Hepatocyte (in vitro differentiated cells): ENCODE data around the gene TMCO4.

Experiments
- CTCF ChIP-seq: fragments of 200-600 bp; sonication (generic); IDR thresholded peaks from 2 replicates; pipeline ENCODE4 v1.5.1; 2016; ENCODE audit warnings: antibody characterized with exemption, mild to moderate bottlenecking; ENCODE audit not compliant: poor library complexity
- EZH2phosphoT487 ChIP-seq: fragments of 200-600 bp; sonication (generic); IDR thresholded peaks from one replicate; pipeline ENCODE4 v1.6.1; 2018; ENCODE audit warnings: antibody characterized with exemption, mild to moderate bottlenecking, low read depth, moderate library complexity; ENCODE audit not compliant: unreplicated experiment, severe bottlenecking

GRCh38 chr1:19665186-19665495 lies 134.6 kb downstream of the TMCO4 start:
- no peak for TF ChIP-seq CTCF
- peak; percentile 25 for TF ChIP-seq EZH2phosphoT487
